ENCODE data around the gene DEFB124.

DNA sequence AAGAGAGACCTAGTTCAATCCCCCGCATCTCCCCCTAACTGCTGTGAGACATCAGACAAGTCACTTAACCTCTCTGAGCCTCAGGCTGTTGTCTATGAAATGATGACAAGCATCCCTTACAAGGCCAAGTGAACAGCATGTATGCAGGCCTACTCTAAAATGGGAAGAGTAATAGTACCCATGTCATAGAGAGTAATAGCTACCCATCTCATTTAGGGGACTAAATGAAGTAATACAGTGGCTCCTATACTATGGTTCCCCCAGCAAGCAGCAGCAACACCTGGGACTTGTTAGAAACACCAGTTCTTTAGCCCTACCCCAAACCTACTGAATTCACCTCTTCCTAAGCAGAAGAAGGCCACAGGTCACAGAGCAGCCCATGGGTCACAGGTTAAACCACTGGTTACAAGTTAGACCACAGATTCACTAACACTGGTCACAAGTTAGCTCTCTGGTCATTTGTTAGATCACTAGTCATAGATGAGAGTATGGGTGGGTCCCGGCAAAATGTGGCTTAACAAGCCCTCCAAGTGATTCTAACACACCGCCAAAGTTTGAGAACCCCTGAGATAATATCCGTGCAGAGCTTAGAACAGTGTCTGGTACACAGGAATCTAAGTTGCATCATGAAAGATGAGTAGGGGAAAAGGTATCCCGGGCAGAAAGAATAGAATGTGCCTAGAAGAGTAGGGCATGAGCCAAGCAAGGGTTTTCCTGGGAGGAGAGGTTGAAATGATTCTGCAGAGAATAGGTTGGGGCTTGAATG is 1.4 kb downstream of the DEFB124 start:
- no peak for TF ChIP-seq EZH2 (IDR thresholded peaks at IDR 0.05; ENCODE audit: insufficient read depth, poor library complexity, severe bottlenecking)
- TF ChIP-seq EZH2phosphoT487 (IDR thresholded peaks at IDR 0.05; ENCODE audit: insufficient read depth, low read depth): no peak
